Middle frontal gyrus (tissue), 1 donor: ENCODE data around the gene NEK10.

Source experiments
- DNase-seq: peaks from one replicate; pipeline ENCODE4 v3.0.0-alpha.2; 2015; ENCODE audit warnings: low spot score; ENCODE audit errors: extremely low spot score

Gene NEK10

GRCh38 chr3:27115352-27115751, 253.8 kb downstream of the NEK10 start:
- no peak for DNase-seq

GRCh38 chr3:27114684-27115083, 254.5 kb downstream of the NEK10 start:
- DNase-seq: no peak

- no peak for DNase-seq
These were observed 255.1 kb downstream of the NEK10 start for GRCh38 chr3:27114129-27114528.

- no peak for DNase-seq
These were observed 259.2 kb downstream of the NEK10 start for GRCh38 chr3:27110020-27110419.

GRCh38 chr3:27108322-27108721, 260.9 kb downstream of the NEK10 start:
- no peak for DNase-seq

GRCh38 chr3:27105904-27106303, 263.3 kb downstream of the NEK10 start:
- no peak for DNase-seq

- DNase-seq: no peak
These were observed 272.0 kb downstream of the NEK10 start for GRCh38 chr3:27097182-27097581.

- DNase-seq: no peak
These were observed 273.5 kb downstream of the NEK10 start for GRCh38 chr3:27095553-27096222.

- DNase-seq: no peak
These were observed 274.5 kb downstream of the NEK10 start for GRCh38 chr3:27094721-27095120.

GRCh38 chr3:27093771-27094170, 275.4 kb downstream of the NEK10 start:
- no peak for DNase-seq

- no peak for DNase-seq
These were observed 278.7 kb downstream of the NEK10 start for GRCh38 chr3:27090275-27091041.

- DNase-seq: no peak
These were observed 279.5 kb downstream of the NEK10 start for GRCh38 chr3:27089645-27090044.

GRCh38 chr3:27089068-27089467, 280.1 kb downstream of the NEK10 start:
- no peak for DNase-seq

GRCh38 chr3:27085829-27086730, 283.1 kb downstream of the NEK10 start:
- no peak for DNase-seq

GRCh38 chr3:27081992-27082607, 287.1 kb downstream of the NEK10 start:
- DNase-seq: no peak

- DNase-seq: no peak
These were observed 287.6 kb downstream of the NEK10 start for GRCh38 chr3:27081566-27081965.

- DNase-seq: no peak
These were observed 289.0 kb downstream of the NEK10 start for GRCh38 chr3:27080258-27080525.

GRCh38 chr3:27079427-27080257, 289.5 kb downstream of the NEK10 start:
- DNase-seq: no peak

- no peak for DNase-seq
These were observed 290.8 kb downstream of the NEK10 start for GRCh38 chr3:27078246-27078913.
